ENCODE data around the gene CCDC152. TPM values are rescaled to one million over a fixed set of nuclear protein-coding genes. Genes with fewer than 3 reads are reported as not detected.

The CCDC152 gene
- total RNA-seq, 1 donor from 2014 or later, result 0.96 TPM

- no peak for TF ChIP-seq CTCF (IDR thresholded peaks at IDR 0.05; ENCODE audit: insufficient read depth, low read length, poor library complexity, severe bottlenecking)
- DNase-seq (ENCODE audit: low read depth), result no peak
- no peak overlapping the region for H3K4me3 ChIP-seq (ENCODE audit: low read depth, low read length)
- no peaks in the 10 kb centered on the region for H3K27me3 ChIP-seq (ENCODE audit: control insufficient read depth, insufficient read depth, low read length)
- H3K36me3 ChIP-seq (ENCODE audit: control insufficient read depth, insufficient read depth, low read length), result no peaks in the 10 kb centered on the region
These were observed 74.3 kb downstream of the CCDC152 start for GRCh38 chr5:42830924-42831323.

- no peak overlapping the region for H3K4me3 ChIP-seq (ENCODE audit: low read depth, low read length)
- H3K27me3 ChIP-seq (ENCODE audit: control insufficient read depth, insufficient read depth, low read length), result no peaks in the 10 kb centered on the region
- H3K36me3 ChIP-seq (ENCODE audit: control insufficient read depth, insufficient read depth, low read length), result no peaks in the 10 kb centered on the region
- no peak for DNase-seq (ENCODE audit: low read depth)
- TF ChIP-seq CTCF (IDR thresholded peaks at IDR 0.05; ENCODE audit: insufficient read depth, low read length, poor library complexity, severe bottlenecking), result no peak
These were observed 75.4 kb downstream of the CCDC152 start for GRCh38 chr5:42832060-42832459.

GRCh38 chr5:42836070-42836769, 79.6 kb downstream of the CCDC152 start:
- no peaks in the 10 kb centered on the region for H3K36me3 ChIP-seq (ENCODE audit: control insufficient read depth, insufficient read depth, low read length)
- DNase-seq (ENCODE audit: low read depth), result no peak
- H3K27me3 ChIP-seq (ENCODE audit: control insufficient read depth, insufficient read depth, low read length), result no peaks in the 10 kb centered on the region
- H3K4me3 ChIP-seq (ENCODE audit: low read depth, low read length), result no peak overlapping the region
- no peak for TF ChIP-seq CTCF (IDR thresholded peaks at IDR 0.05; ENCODE audit: insufficient read depth, low read length, poor library complexity, severe bottlenecking)

GRCh38 chr5:42837601-42838000, 81.0 kb downstream of the CCDC152 start:
- Histone ChIP-seq H3K36me3 (ENCODE audit: control insufficient read depth, insufficient read depth, low read length) (no peaks in the 10 kb centered on the region), H3K27me3 (ENCODE audit: control insufficient read depth, insufficient read depth, low read length) (no peaks in the 10 kb centered on the region), H3K4me3 (ENCODE audit: low read depth, low read length) (no peak overlapping the region)
- no peak for TF ChIP-seq CTCF (IDR thresholded peaks at IDR 0.05; ENCODE audit: insufficient read depth, low read length, poor library complexity, severe bottlenecking)
- DNase-seq (ENCODE audit: low read depth), result no peak

DNA sequence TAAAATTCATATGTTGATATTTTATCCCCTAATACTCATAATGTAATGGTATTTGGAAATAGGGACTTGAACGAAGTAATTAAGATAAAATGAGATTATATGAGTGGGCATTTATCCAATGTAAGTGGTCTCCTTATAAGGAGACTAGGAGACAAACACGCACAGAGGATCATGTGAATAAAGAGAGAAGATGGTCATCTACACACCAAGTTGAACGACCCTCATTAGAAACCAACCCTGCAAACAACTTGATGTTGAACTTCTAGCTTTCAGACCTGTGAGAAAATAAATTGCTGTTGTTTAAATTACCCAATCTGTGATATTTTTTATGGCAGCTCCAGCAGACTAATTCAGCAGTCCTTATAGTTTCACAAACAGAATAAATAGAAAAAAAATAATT, 82.6 kb downstream of the CCDC152 start:
- no peak for DNase-seq (ENCODE audit: low read depth)
- Histone ChIP-seq H3K36me3 (ENCODE audit: control insufficient read depth, insufficient read depth, low read length) (no peaks in the 10 kb centered on the region), H3K4me3 (ENCODE audit: low read depth, low read length) (no peak overlapping the region)

More for the DNA sequence above, 82.6 kb downstream of the CCDC152 start:
- TF ChIP-seq CTCF (IDR thresholded peaks at IDR 0.05; ENCODE audit: insufficient read depth, low read length, poor library complexity, severe bottlenecking), result no peak
- no peaks in the 10 kb centered on the region for H3K27me3 ChIP-seq (ENCODE audit: control insufficient read depth, insufficient read depth, low read length)

Measured in kidney epithelial cell (primary cell).